Measurements from ENCODE around the gene HNRNPC.
"Not testable (repeated sequence)": the region's sequence is repeated elsewhere in the genome, so short reads cannot be mapped to it uniquely, and the experiment has no call there.

Gene HNRNPC

GRCh38 chr14:21272661-21273060 is 3.4 kb upstream of the HNRNPC start:
- in situ Hi-C loops (cut with MboI; ENCODE audit: low sequenced_read_pairs): not testable (repeated sequence)

DNA sequence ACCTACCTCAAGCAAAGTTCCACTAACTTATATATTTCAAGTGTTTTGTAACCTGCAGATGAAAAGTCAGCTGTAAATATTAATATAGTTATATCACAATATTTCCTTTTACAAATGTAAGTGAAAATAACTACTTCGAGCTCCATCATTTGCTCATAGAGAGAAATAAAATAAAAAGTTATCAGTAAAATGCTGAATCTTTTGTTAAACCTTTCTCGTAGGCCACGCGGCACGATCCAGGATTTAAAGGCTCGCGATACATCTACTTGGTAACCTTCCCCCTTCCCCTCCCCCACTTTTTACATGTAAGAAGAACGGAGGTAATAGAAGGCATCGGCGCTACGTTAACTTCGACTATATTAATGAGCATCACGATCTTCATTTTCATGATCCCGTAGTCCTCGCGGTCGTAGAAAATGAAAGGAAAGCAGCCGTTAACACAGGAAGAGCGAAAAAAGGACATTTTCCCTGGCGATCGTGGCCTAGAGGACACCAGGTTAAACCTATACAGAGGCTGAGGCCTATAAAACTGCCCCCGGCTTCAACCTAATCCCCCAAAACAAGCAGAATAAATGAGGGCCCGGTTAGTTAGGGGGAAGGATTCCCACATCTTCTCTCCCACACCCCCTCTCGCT is 508 bp downstream of the HNRNPC start:
- in situ Hi-C loops (cut with MboI; ENCODE audit: low sequenced_read_pairs): no loop called here

DNA sequence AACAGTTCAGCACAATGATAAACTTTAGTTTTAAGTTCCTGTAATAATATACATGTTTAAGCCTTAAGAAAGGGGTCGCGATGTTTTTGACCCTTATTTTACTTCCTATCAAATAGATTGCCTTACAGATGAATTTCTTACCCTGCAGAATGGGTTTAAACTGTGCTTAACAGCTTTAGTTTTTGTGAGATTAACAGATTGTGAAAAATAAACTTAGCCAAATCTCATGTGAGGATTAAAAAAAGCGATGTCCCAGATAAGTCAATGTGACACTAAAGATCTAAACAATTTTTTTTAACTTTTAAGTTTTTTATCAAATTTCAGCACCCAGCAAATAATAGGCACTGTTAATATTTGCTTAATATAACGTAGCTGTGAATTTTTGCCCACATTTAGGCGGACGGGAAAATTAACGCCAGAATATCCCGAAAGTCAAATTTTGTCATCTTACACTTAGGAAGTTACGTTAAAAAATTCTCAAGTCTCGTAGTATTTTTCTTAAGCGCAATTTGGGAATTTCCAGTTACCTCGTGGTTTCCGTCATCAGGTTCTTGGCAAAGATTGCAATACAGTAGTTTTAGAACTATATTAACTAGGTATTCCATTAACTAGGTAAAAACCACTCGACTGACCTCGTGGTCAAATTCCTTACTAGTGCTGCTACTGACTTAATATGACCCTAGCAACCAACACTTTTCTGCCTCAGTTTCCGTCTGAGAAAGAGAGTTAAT is 1.2 kb downstream of the HNRNPC start:
- in situ Hi-C loops (cut with MboI; ENCODE audit: low sequenced_read_pairs): no loop called here

DNA sequence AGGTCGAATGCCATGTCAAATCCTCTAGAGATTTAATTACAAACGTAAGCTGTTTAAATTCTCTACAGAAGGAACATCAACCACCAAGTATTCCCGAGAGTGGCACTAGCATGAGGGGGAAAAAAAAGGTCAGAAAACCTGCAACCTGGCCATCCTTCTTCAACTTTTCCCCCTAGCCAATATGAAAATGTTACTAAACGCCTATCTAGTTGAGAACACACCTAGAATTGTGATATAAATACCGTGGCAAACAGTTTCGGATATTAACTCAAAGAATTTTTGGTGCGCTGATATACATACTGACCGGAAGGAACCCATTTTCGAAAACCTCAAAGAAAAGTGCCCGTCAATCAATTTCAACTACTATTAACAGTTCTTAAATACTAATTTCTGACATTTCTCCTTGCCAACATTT is 1.8 kb downstream of the HNRNPC start:
- in situ Hi-C loops (cut with MboI; ENCODE audit: low sequenced_read_pairs): no loop called here

DNA sequence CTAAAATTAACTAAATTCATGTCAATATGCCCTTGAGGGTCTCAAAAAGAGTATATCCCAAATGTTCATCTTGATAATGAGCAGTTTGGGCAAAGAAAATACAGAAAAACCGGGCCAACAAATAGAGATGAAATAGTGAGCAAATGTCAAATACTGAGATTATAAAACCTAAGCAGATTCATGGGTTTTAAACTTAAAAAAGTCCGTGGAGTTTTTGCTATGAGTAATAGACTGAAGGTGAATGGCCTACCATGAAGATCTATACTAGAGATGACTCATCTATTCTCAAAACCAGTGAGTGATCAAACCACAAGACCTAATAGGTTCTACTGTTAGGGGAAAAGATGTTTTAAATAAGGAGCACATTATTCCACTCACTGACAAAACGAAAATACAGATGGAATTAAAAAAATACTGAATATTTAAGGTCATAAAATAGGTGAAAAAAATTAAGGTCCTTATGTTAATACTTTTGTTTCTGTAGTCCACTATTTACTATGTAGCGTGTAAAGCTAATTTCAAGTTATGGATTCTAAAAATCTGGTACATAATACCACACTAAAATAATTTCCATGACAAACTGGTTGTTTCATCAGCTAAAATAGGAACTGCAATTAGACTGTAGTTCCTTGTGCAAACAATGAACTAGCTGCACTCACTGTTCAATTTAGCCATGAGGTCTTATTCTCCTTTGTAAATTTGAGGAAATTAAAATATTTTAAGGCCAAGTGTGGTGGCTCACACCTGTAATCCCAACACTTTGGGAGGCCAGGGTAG is 5.0 kb downstream of the HNRNPC start:
- in situ Hi-C loops (cut with MboI; ENCODE audit: low sequenced_read_pairs): no loop called here

DNA sequence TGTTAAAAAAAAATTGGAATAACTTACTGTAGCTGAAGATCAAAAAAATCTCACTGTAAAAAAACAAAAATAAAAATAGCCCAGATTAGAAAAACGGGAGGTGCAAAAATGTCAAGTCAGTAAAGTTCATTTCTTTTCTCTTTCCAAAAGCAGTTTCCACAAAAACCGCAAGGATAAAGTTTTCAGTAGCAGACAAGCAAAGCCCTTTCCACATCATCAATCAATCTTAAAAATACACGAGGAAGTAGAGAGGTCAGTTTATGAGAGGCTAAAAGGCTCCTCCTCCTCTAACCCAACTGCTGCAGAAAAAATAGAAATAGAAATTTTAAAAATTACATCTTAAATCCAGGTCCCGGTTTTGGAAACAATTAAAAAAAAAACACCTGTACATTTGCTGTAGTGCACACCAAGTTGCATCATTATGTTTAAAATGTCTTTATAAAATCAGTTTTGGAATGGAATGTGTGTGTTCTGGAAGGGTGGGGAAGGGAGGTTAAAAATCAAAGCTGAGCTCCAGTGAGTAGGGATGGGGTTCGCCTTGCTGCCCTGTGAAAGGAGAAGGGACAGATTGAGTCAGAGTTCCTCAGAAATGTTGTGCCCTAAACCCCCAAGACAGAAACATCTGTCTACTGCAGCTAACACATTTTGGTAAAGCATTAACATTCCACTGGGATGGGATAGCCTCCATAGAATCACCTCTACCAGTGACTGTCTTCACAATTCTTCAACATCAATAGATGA is 5.8 kb downstream of the HNRNPC start:
- in situ Hi-C loops (cut with MboI; ENCODE audit: low sequenced_read_pairs): no loop called here

GRCh38 chr14:21262410-21262809 is 6.8 kb downstream of the HNRNPC start:
- in situ Hi-C loops (cut with MboI; ENCODE audit: low sequenced_read_pairs): no loop called here

- in situ Hi-C loops (cut with MboI; ENCODE audit: low sequenced_read_pairs): no loop called here
These were observed 7.4 kb downstream of the HNRNPC start for GRCh38 chr14:21261824-21262223.

GRCh38 chr14:21258889-21259787 is 10.1 kb downstream of the HNRNPC start:
- in situ Hi-C loops (cut with MboI; ENCODE audit: low sequenced_read_pairs): no loop called here

DNA sequence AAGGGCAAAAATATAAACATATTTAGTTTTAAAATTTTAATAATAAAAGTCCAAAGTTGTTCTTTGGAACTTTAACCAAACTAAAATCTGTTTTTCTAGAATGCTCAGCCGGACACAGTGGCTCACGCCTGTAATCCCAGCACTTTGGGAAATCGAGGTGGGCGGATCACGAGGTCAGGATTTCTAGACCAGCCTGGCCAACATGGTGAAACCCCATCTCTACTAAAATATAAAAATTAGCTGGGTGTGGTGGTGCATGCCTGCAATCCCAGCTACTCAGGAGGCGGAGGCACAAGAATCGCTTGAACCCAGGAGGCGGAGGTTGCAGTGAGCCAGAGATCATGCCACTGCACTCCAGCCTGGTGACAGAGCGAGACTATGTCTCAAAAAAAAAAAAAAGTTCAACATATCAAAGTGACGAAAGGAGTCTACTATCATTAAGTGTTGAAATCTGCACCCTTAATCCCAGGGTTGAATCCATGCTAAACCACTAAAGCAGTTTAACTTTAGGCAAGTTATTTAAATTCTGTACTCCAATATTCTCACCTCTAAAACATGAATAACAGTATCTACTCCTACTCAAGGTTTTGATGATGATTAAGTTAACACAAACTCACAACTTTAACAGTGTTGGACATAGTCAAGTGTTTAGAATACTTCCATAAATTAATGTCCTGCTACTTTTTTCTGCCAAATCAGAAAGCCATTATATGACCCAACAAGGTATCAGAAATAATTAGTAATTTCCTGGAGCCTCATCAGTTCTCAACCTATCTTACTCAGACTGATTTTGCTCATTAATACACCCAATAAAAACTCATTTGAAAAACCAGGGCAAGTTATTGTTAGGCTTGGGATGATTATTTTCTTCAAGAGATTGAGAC is 11.0 kb downstream of the HNRNPC start:
- in situ Hi-C loops (cut with MboI; ENCODE audit: low sequenced_read_pairs): no loop called here

DNA sequence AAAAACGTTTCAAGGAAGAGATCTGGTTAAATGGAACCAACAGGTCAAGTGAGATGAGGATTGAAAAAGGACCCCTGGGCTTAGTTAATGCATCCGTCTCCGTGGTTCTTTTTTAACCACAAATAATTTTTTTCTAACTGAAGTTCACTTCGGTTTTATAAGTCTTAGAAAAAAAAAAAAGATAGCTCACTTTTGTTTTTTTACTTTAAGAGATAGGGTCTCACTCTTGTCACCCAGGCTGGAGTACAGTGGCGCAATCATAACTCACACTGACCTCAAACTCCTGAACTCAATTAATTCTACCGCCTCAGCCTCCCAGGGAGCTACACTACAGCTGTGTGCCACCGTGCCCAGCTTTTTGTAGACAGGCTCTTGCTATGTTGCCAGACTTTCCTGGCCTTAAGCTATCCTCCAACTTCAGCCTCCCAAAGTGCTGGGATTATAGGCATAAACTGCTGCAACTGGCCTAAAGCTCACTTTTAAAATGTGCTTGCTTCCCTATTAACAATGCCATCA is 11.8 kb downstream of the HNRNPC start:
- in situ Hi-C loops (cut with MboI; ENCODE audit: low sequenced_read_pairs): no loop called here

- in situ Hi-C loops (cut with MboI; ENCODE audit: low sequenced_read_pairs): no loop called here
These were observed 12.5 kb downstream of the HNRNPC start for GRCh38 chr14:21256539-21257393.

GRCh38 chr14:21256102-21256447 is 13.2 kb downstream of the HNRNPC start:
- in situ Hi-C loops (cut with MboI; ENCODE audit: low sequenced_read_pairs): not testable (repeated sequence)

GRCh38 chr14:21255385-21256101 is 13.7 kb downstream of the HNRNPC start:
- in situ Hi-C loops (cut with MboI; ENCODE audit: low sequenced_read_pairs): no loop called here

- in situ Hi-C loops (cut with MboI; ENCODE audit: low sequenced_read_pairs): no loop called here
These were observed 17.1 kb downstream of the HNRNPC start for GRCh38 chr14:21252149-21252548.

DNA sequence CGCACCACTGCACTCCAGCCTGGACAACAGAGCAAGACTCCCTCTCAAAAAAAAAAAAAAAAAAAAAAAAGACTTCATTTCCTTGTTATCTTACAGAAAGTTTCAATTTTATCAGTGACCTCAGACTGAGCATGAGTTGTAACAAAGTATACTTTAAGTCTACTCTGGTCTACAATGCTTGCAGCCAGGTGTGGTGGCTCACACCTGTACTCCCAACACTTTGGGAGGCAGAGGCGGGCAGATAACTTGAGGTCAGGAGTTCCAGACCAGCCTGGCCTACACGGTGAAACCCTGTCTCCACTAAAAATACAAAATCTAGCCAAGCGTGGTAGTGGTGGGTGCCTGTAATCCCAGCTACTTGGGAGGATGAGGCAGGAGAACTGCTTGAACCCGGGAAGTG is 18.0 kb downstream of the HNRNPC start:
- in situ Hi-C loops (cut with MboI; ENCODE audit: low sequenced_read_pairs): no loop called here

DNA sequence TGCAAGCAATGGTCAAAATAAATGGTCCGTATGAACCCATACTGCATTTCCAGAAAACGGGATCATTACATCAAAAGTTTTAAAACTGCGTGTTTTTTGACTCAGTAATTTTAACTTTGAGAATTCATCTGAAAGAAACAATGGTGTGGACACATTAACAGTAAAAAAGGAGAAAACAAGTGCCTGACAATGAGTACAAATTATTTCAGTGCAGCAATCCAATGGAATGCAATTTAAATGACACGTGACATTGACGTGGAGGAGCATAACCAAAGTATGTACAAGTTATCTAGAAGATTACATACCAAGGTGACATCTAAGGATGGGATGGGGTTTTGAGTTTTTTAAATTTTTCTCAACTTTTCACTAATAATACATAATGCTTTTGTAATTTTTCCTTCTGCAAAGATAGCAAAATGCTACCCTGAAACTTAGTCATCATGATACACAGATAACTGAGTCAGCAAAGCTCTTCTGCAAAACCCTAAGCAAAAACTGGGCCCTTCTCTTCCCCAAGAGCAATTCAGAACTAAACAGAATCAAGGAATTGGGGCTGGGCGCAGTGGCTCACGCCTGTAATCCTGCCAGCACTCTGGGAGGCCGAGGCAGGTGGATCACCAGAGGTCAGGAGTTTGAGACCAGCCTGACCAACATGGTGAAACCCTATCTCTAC is 20.4 kb downstream of the HNRNPC start:
- in situ Hi-C loops (cut with MboI; ENCODE audit: low sequenced_read_pairs): no loop called here

Measured in HL-60/S4 treated with retinoic acid at 250 ng/mL for 4 days and 3 days (cell line).